Measurements from ENCODE around the gene WWOX.

DNA sequence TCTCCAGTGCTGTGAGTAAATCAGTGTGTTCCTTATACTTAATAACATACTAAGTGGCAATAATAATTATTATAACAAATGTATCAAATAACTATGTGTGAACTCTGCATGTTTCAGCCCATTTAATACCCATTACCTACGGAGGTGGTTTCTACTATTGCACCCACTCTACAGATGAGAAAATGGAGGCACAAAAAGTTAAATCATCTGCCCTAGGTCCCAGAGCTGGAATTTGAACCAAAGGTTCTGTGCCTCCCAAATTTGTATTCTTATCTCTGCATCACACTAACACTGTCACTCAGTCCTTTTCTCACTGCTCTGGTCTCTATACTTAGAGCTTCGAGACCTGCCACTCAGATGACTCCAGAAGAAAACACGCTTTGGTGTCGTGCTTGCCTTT, 1084.1 kb downstream of the WWOX start:
- TF ChIP-seq, protein P1, sequence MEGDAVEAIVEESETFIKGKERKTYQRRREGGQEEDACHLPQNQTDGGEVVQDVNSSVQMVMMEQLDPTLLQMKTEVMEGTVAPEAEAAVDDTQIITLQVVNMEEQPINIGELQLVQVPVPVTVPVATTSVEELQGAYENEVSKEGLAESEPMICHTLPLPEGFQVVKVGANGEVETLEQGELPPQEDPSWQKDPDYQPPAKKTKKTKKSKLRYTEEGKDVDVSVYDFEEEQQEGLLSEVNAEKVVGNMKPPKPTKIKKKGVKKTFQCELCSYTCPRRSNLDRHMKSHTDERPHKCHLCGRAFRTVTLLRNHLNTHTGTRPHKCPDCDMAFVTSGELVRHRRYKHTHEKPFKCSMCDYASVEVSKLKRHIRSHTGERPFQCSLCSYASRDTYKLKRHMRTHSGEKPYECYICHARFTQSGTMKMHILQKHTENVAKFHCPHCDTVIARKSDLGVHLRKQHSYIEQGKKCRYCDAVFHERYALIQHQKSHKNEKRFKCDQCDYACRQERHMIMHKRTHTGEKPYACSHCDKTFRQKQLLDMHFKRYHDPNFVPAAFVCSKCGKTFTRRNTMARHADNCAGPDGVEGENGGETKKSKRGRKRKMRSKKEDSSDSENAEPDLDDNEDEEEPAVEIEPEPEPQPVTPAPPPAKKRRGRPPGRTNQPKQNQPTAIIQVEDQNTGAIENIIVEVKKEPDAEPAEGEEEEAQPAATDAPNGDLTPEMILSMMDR (optimal IDR thresholded peaks at IDR 0.05 in 1 of 3, IDR thresholded peaks at IDR 0.05 in 1 of 3, conservative IDR thresholded peaks at IDR 0.05 in 1 of 3; ENCODE audit: extremely low read depth in 1 of 3, insufficient read depth in 2 of 3, low read length in 3 of 3): no peak
- TF ChIP-seq EZH2 (IDR thresholded peaks at IDR 0.05; ENCODE audit: low read length): no peak

All from keratinocyte (primary cell).